Measurements from ENCODE around the gene PYCR2.

DNA sequence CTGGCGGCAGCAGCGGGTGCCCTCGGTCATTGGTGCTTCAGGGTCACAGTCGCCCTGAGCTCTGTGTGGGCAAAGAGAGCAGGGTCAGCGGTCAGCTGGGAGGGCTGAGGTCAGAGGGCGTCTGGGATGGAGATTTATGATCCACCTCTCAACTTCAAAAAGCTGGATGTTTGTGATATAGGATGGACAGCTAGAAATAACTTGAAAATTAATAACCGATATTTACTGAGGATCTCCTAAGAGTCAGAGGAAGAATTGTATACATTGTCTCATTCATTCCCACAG is 37.1 kb downstream of the PYCR2 start:
- TF ChIP-seq TAF1 (IDR thresholded peaks at IDR 0.05; ENCODE audit: low read depth, low read length) (no peak), POLR2AphosphoS5 (IDR thresholded peaks at IDR 0.05; ENCODE audit: low read depth, low read length) (no peak), POLR2A (IDR thresholded peaks at IDR 0.05; ENCODE audit: low read depth, low read length) (no peak), PAX5 (IDR thresholded peaks at IDR 0.05; ENCODE audit: insufficient read depth, low read length, severe bottlenecking) (no peak)
